HepG2 (cell line): Measurements from ENCODE around the gene STMN3. TPM values are rescaled to one million over a fixed set of nuclear protein-coding genes. Genes with fewer than 3 reads are reported as not detected.

Source experiments
- CENPX ChIP-seq: sonication (generic); formaldehyde crosslinking; IDR thresholded peaks from 2 replicates; pipeline ENCODE4 v1.9.0; 2021; ENCODE audit warnings: mild to moderate bottlenecking, missing genetic modification reagents, moderate library complexity
- FOXC1 ChIP-seq: sonication (generic); formaldehyde crosslinking; IDR thresholded peaks from 2 replicates; pipeline ENCODE4 v1.8.0; 2022; ENCODE audit warnings: mild to moderate bottlenecking, missing genetic modification reagents, borderline replicate concordance
- FOXK1 ChIP-seq: sonication (generic); formaldehyde crosslinking; IDR thresholded peaks from 2 replicates; pipeline ENCODE4 v1.4.0; 2020; ENCODE audit warnings: low read depth, missing genetic modification reagents, borderline replicate concordance
- GATAD1 ChIP-seq: IDR thresholded peaks from 2 replicates; pipeline ENCODE4 v1.6.1; 2016; ENCODE audit warnings: missing genetic modification reagents, missing compliant biosample characterization
- KLF13 ChIP-seq: sonication (generic); formaldehyde crosslinking; IDR thresholded peaks from 2 replicates; pipeline ENCODE4 v1.4.0; 2020; ENCODE audit warnings: mild to moderate bottlenecking, missing genetic modification reagents
- KMT2A ChIP-seq: sonication (generic); formaldehyde crosslinking; IDR thresholded peaks from 2 replicates; pipeline ENCODE4 v1.4.0; 2020; ENCODE audit warnings: missing genetic modification reagents
- NR2F2 ChIP-seq: IDR thresholded peaks from 2 replicates; pipeline ENCODE4 v1.6.1; 2012; ENCODE audit warnings: low read depth, inconsistent platforms, borderline replicate concordance
- PCBP1 ChIP-seq: fragments of 200-400 bp; formaldehyde crosslinking; IDR thresholded peaks from 2 replicates; pipeline ENCODE4 v1.6.1; 2017; ENCODE audit warnings: mild to moderate bottlenecking, low read depth, low read length, borderline replicate concordance
- PHF20 ChIP-seq: sonication (generic); formaldehyde crosslinking; IDR thresholded peaks from 2 replicates; pipeline ENCODE4 v1.5.0; 2020; ENCODE audit warnings: mild to moderate bottlenecking, missing genetic modification reagents
- POLR2A ChIP-seq, 2 experiments: IDR thresholded peaks; 2 replicates each; pipeline ENCODE4 v1.6.1; 2011; ENCODE audit warnings: low read depth in 2 of 2, low read length in 2 of 2, mild to moderate bottlenecking in 1 of 2, moderate library complexity in 1 of 2; ENCODE audit not compliant: insufficient read depth in 1 of 2
- SIX4 ChIP-seq: sonication (generic); formaldehyde crosslinking; IDR thresholded peaks from 2 replicates; pipeline ENCODE4 v1.4.0; 2020; ENCODE audit warnings: missing genetic modification reagents
- SOX6 ChIP-seq, 2 experiments: fragments of 450-650 bp in 1 of 2; sonication (generic) in 1 of 2; formaldehyde crosslinking in 1 of 2; IDR thresholded peaks; 2 replicates each; pipeline versions ENCODE4 v1.4.0 to v1.6.1; 2017 to 2020; ENCODE audit warnings: antibody characterized with exemption in 1 of 2, mild to moderate bottlenecking in 1 of 2, missing genetic modification reagents in 1 of 2
- TEAD2 ChIP-seq: sonication (generic); formaldehyde crosslinking; IDR thresholded peaks from 2 replicates; pipeline ENCODE4 v1.9.0; 2021; ENCODE audit warnings: missing genetic modification reagents
- TGIF2 ChIP-seq: IDR thresholded peaks from 2 replicates; pipeline ENCODE4 v1.6.1; 2016; ENCODE audit warnings: control low read depth, missing compliant biosample characterization
- WIZ ChIP-seq: sonication (generic); formaldehyde crosslinking; IDR thresholded peaks from 2 replicates; pipeline ENCODE4 v1.5.1; 2020; ENCODE audit warnings: mild to moderate bottlenecking, missing genetic modification reagents
- ZFP36L2 ChIP-seq: sonication (generic); formaldehyde crosslinking; IDR thresholded peaks from 2 replicates; pipeline ENCODE4 v1.4.0; 2020; ENCODE audit warnings: missing genetic modification reagents
- ZKSCAN8 ChIP-seq: IDR thresholded peaks from 2 replicates; pipeline ENCODE4 v1.6.1; 2016; ENCODE audit warnings: borderline replicate concordance, missing genetic modification reagents, missing compliant biosample characterization
- ZNF143 ChIP-seq: sonication (generic); formaldehyde crosslinking; IDR thresholded peaks from 2 replicates; pipeline ENCODE4 v1.4.0; 2020; ENCODE audit warnings: missing genetic modification reagents
- ZNF207 ChIP-seq: fragments of 450-650 bp; IDR thresholded peaks from 2 replicates; pipeline ENCODE4 v1.6.1; 2016; ENCODE audit warnings: antibody characterized with exemption, borderline replicate concordance
- ZNF225 ChIP-seq: sonication (generic); formaldehyde crosslinking; IDR thresholded peaks from 2 replicates; pipeline ENCODE4 v1.4.0; 2020; ENCODE audit warnings: mild to moderate bottlenecking, missing genetic modification reagents
- ZNF251 ChIP-seq: sonication (generic); formaldehyde crosslinking; IDR thresholded peaks from 2 replicates; pipeline ENCODE4 v1.9.0; 2021; ENCODE audit warnings: mild to moderate bottlenecking, missing genetic modification reagents
- ZNF3 ChIP-seq: IDR thresholded peaks from 2 replicates; pipeline ENCODE4 v1.7.0; 2017; ENCODE audit warnings: inconsistent platforms
- ZNF34 ChIP-seq: sonication (generic); formaldehyde crosslinking; IDR thresholded peaks from 2 replicates; pipeline ENCODE4 v1.4.0; 2020; ENCODE audit warnings: mild to moderate bottlenecking, missing genetic modification reagents, borderline replicate concordance
- polyA plus RNA-seq, 8 experiments: library from polyadenylated mRNA; depleted of rRNA in 3 of 8; stranded (reverse) in 7 of 8; unstranded in 1 of 8; fragments of >200 nt; fragmentation: Illumina TruSeq in 4 of 8; extraction: Trizol in 4 of 8; gene quantifications; 2 replicates each; pipeline versions ENCODE4 v1.2.1 to v1.2.3, GENCODE V29; 2011 to 2016; ENCODE audit warnings: low read depth in 4 of 8, missing spikeins in 1 of 8, mixed read lengths in 1 of 8; ENCODE audit not compliant: insufficient read depth in 1 of 8
- total RNA-seq, 5 experiments: library from RNA; depleted of rRNA; stranded (reverse); fragments of >200 nt; fragmentation: Illumina TruSeq; extraction: Trizol; gene quantifications; 2 replicates each; pipeline ENCODE4 v1.2.3, GENCODE V29; 2016; ENCODE audit warnings: low read depth in 1 of 5
- TF ChIP-seq, protein P1 (sequence below): sonication (generic); formaldehyde crosslinking; IDR thresholded peaks from 2 replicates; pipeline ENCODE4; 2020; ENCODE audit warnings: missing genetic modification reagents, mild to moderate bottlenecking, borderline replicate concordance
- TF ChIP-seq, protein P2 (sequence below): sonication (generic); formaldehyde crosslinking; IDR thresholded peaks from 2 replicates; pipeline ENCODE4 v1.4.0; 2020; ENCODE audit warnings: missing genetic modification reagents
- TF ChIP-seq, protein P3 (sequence below): sonication (generic); formaldehyde crosslinking; IDR thresholded peaks from 2 replicates; pipeline ENCODE4 v1.8.0; 2023; ENCODE audit warnings: mild to moderate bottlenecking, missing genetic modification reagents

The STMN3 gene
- total and polyA plus RNA-seq, 2 of the 13 experiments (the other 11 are each of a cell fraction or from before 2014, with no cell fraction given), result 21.0 to 48.3 TPM

DNA sequence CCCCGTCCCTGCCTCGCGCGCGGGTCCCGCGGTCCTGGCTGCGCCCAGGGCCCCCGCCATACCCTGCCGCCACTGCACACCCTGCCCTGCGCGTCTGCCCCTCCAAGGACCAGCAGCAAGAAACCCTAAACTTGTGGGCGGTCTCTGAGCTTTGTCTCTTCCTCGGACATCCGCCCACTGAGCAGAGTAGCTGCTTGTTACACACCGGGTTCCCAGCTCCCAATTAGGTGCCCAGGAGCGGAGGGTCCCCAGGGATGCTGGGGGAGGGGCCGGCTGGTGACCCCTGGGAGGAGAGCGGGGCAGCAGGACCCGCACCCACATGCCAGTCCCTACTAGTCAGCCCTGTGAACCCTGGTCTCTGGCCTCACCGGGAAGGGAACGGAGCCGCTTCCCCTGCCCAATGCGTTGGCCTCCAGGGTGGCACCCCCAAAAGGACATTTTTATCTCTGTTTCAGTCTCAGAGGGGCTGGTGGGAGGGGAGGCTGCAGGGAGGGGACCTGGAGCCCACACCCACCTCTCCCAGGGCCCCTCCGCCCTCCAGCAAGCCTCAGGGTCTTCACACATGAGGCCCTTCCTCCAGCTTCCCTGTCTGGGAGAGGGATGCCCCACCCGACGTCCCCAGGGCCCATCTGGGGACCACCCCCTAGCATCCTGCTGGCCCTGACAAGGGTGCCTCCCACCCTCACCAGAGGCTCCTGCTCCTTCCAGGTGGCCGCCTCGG, 10.5 kb downstream of the STMN3 start (continued):
- TF ChIP-seq, protein P1, sequence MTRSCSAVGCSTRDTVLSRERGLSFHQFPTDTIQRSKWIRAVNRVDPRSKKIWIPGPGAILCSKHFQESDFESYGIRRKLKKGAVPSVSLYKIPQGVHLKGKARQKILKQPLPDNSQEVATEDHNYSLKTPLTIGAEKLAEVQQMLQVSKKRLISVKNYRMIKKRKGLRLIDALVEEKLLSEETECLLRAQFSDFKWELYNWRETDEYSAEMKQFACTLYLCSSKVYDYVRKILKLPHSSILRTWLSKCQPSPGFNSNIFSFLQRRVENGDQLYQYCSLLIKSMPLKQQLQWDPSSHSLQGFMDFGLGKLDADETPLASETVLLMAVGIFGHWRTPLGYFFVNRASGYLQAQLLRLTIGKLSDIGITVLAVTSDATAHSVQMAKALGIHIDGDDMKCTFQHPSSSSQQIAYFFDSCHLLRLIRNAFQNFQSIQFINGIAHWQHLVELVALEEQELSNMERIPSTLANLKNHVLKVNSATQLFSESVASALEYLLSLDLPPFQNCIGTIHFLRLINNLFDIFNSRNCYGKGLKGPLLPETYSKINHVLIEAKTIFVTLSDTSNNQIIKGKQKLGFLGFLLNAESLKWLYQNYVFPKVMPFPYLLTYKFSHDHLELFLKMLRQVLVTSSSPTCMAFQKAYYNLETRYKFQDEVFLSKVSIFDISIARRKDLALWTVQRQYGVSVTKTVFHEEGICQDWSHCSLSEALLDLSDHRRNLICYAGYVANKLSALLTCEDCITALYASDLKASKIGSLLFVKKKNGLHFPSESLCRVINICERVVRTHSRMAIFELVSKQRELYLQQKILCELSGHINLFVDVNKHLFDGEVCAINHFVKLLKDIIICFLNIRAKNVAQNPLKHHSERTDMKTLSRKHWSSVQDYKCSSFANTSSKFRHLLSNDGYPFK (CRISPR knock-in tag), result no peak
- TF ChIP-seq ZNF251 (CRISPR knock-in tag) (no peak), SIX4 (CRISPR knock-in tag) (no peak), CENPX (CRISPR knock-in tag) (no peak), ZKSCAN8 (no peak), FOXK1 (no peak), ZNF34 (no peak), ZNF143 (CRISPR knock-in tag) (no peak), NR2F2 (0 out of 2 replicates have a peak, but pooled peaks have one; percentile 3), ZFP36L2 (CRISPR knock-in tag) (no peak), WIZ (CRISPR knock-in tag) (0 out of 2 replicates have a peak, but pooled peaks have one; percentile 16), TEAD2 (CRISPR knock-in tag) (no peak), POLR2A (IDR thresholded peaks at IDR 0.05; ENCODE audit: insufficient read depth in 1 of 2, low read depth in 2 of 2, low read length in 2 of 2) (0 out of 4 replicates have a peak, but pooled peaks of 1 of the 2 experiments have one; percentile 6), ZNF225 (CRISPR knock-in tag) (no peak), SOX6 (IDR thresholded peaks at IDR 0.05) (no peak), SOX6 (CRISPR knock-in tag; IDR thresholded peaks at IDR 0.05) (no peak), PCBP1 (0 out of 2 replicates have a peak, but pooled peaks have one; percentile 48), PHF20 (CRISPR knock-in tag) (0 out of 2 replicates have a peak, but pooled peaks have one; percentile 8), KMT2A (CRISPR knock-in tag) (no peak), KLF13 (0 out of 2 replicates have a peak, but pooled peaks have one; percentile 58), ZNF3 (CRISPR knock-in tag) (no peak), FOXC1 (no peak), TGIF2 (no peak), GATAD1 (CRISPR knock-in tag) (no peak), ZNF207 (no peak)
- TF ChIP-seq, protein P2, sequence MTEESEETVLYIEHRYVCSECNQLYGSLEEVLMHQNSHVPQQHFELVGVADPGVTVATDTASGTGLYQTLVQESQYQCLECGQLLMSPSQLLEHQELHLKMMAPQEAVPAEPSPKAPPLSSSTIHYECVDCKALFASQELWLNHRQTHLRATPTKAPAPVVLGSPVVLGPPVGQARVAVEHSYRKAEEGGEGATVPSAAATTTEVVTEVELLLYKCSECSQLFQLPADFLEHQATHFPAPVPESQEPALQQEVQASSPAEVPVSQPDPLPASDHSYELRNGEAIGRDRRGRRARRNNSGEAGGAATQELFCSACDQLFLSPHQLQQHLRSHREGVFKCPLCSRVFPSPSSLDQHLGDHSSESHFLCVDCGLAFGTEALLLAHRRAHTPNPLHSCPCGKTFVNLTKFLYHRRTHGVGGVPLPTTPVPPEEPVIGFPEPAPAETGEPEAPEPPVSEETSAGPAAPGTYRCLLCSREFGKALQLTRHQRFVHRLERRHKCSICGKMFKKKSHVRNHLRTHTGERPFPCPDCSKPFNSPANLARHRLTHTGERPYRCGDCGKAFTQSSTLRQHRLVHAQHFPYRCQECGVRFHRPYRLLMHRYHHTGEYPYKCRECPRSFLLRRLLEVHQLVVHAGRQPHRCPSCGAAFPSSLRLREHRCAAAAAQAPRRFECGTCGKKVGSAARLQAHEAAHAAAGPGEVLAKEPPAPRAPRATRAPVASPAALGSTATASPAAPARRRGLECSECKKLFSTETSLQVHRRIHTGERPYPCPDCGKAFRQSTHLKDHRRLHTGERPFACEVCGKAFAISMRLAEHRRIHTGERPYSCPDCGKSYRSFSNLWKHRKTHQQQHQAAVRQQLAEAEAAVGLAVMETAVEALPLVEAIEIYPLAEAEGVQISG, result no peak
- TF ChIP-seq, protein P3, sequence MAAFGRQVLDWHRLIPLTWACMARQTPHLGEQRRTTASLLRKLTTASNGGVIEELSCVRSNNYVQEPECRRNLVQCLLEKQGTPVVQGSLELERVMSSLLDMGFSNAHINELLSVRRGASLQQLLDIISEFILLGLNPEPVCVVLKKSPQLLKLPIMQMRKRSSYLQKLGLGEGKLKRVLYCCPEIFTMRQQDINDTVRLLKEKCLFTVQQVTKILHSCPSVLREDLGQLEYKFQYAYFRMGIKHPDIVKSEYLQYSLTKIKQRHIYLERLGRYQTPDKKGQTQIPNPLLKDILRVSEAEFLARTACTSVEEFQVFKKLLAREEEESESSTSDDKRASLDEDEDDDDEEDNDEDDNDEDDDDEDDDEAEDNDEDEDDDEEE, result 0 out of 2 replicates have a peak, but pooled peaks have one; percentile 13
